OCI-LY1 (cell line): ENCODE results near the gene RAB22A.

Source experiments
- H2AFZ ChIP-seq: fragments of 200-600 bp; sonication (generic), shearing (Covaris generic); 2 replicates; pipeline ENCODE4 v1.6.0; 2014; ENCODE audit warnings: antibody characterized with exemption, mild to moderate bottlenecking, low read length
- H3F3A ChIP-seq: fragments of 200-600 bp; sonication (generic), shearing (Covaris generic); 2 replicates; pipeline ENCODE4 v1.6.0; 2014; ENCODE audit warnings: mild to moderate bottlenecking, antibody characterized with exemption, low read length, moderate library complexity; ENCODE audit not compliant: insufficient read depth
- H3K27ac ChIP-seq: fragments of 200-600 bp; sonication (generic); 2 replicates; pipeline ENCODE4 v1.5.1; 2014; ENCODE audit warnings: low read length, mixed run types, mild to moderate bottlenecking, low read depth; ENCODE audit not compliant: poor library complexity, severe bottlenecking
- H3K27me3 ChIP-seq: fragments of 200-600 bp; sonication (generic); 2 replicates; pipeline ENCODE4 v1.6.0; 2014; ENCODE audit warnings: antibody characterized with exemption, mild to moderate bottlenecking, low read length, moderate library complexity; ENCODE audit not compliant: insufficient read depth
- H3K36me3 ChIP-seq: fragments of 200-600 bp; sonication (generic); 2 replicates; pipeline ENCODE4 v1.6.1; 2014; ENCODE audit warnings: mild to moderate bottlenecking, antibody characterized with exemption, low read length, moderate library complexity, mixed read lengths; ENCODE audit not compliant: insufficient read depth
- H3K4me1 ChIP-seq: fragments of 200-600 bp; sonication (generic); 2 replicates; pipeline ENCODE4 v1.5.1; 2014; ENCODE audit warnings: mild to moderate bottlenecking, low read length, moderate library complexity; ENCODE audit not compliant: insufficient read depth, severe bottlenecking
- H3K4me2 ChIP-seq: fragments of 200-600 bp; sonication (generic), shearing (Covaris generic); 2 replicates; pipeline ENCODE4 v1.6.1; 2014; ENCODE audit warnings: low read length
- H3K4me3 ChIP-seq: fragments of 200-600 bp; sonication (generic); 2 replicates; pipeline ENCODE4 v1.5.1; 2014; ENCODE audit warnings: low read length, low read depth, mild to moderate bottlenecking, mixed read lengths; ENCODE audit not compliant: poor library complexity, severe bottlenecking
- H3K79me2 ChIP-seq: fragments of 200-600 bp; shearing (Covaris generic); 2 replicates; pipeline ENCODE4 v1.6.1; 2016; ENCODE audit warnings: mixed run types, low read length, mixed read lengths; ENCODE audit not compliant: insufficient read depth
- H3K9ac ChIP-seq: fragments of 200-600 bp; sonication (generic), shearing (Covaris generic); 2 replicates; pipeline ENCODE4 v1.6.1; 2014; ENCODE audit warnings: mild to moderate bottlenecking, low read length, mixed read lengths
- H3K9me2 ChIP-seq: fragments of 200-600 bp; sonication (generic), shearing (Covaris generic); 2 replicates; pipeline ENCODE4 v1.6.1; 2014; ENCODE audit warnings: low read depth, mild to moderate bottlenecking, low read length, mixed read lengths
- H3K9me3 ChIP-seq: fragments of 200-600 bp; shearing (Covaris generic); 2 replicates; pipeline ENCODE4 v1.6.1; 2014; ENCODE audit warnings: low read length, mixed read lengths
- H4K20me1 ChIP-seq: fragments of 200-600 bp; sonication (generic), shearing (Covaris generic); 2 replicates; pipeline ENCODE4 v1.6.0; 2016; ENCODE audit warnings: mild to moderate bottlenecking, low read length; ENCODE audit not compliant: insufficient read depth
- CTCF ChIP-seq: fragments of 200-600 bp; sonication (generic), shearing (Covaris generic); IDR thresholded peaks from 2 replicates; pipeline ENCODE4 v1.5.1; 2017; ENCODE audit warnings: mild to moderate bottlenecking, antibody characterized with exemption, low read length, moderate library complexity, mixed read lengths
- EZH2 ChIP-seq: fragments of 200-600 bp; sonication (generic), shearing (Covaris generic); IDR thresholded peaks from 2 replicates; pipeline ENCODE4 v1.8.0; 2017; ENCODE audit warnings: borderline replicate concordance, mixed run types, mild to moderate bottlenecking, antibody characterized with exemption, low read length, moderate library complexity, mixed read lengths

RAB22A gene

GRCh38 chr20:58287638-58288037 lies 21.9 kb upstream of the RAB22A start:
- H3K27me3 ChIP-seq: no peaks in the 10 kb centered on the region
- H3K79me2 ChIP-seq: no peaks in the 10 kb centered on the region
- H3F3A ChIP-seq: no peaks in the 10 kb centered on the region
- H3K9me3 ChIP-seq: no peaks in the 10 kb centered on the region
- H2AFZ ChIP-seq: no peak overlapping the region
- H3K36me3 ChIP-seq: peaks cover 6% of the 10 kb centered on the region; the same call in 1 of the 2 replicates
- peaks cover 23% of the 10 kb centered on the region for H3K4me1 ChIP-seq
- no peak overlapping the region for H3K9ac ChIP-seq
- no peak overlapping the region for H3K4me2 ChIP-seq
- peak overlapping the region; percentile 81 for H3K27ac ChIP-seq
- no peaks in the 10 kb centered on the region for H3K9me2 ChIP-seq
- no peak overlapping the region for H3K4me3 ChIP-seq
- TF ChIP-seq CTCF: no peak
- no peak for TF ChIP-seq EZH2
- H4K20me1 ChIP-seq: no peaks in the 10 kb centered on the region

GRCh38 chr20:58289143-58289542 lies 20.4 kb upstream of the RAB22A start:
- Histone ChIP-seq H3F3A (no peaks in the 10 kb centered on the region), H3K27ac (no peak overlapping the region), H3K4me2 (no peak overlapping the region), H3K9me3 (no peaks in the 10 kb centered on the region), H3K4me1 (peaks cover 27% of the 10 kb centered on the region), H4K20me1 (no peaks in the 10 kb centered on the region), H3K9ac (no peak overlapping the region), H2AFZ (no peak overlapping the region), H3K4me3 (no peak overlapping the region), H3K36me3 (peaks cover 6% of the 10 kb centered on the region; the same call in 1 of the 2 replicates), H3K27me3 (no peaks in the 10 kb centered on the region), H3K79me2 (no peaks in the 10 kb centered on the region), H3K9me2 (no peaks in the 10 kb centered on the region)
- TF ChIP-seq EZH2 (no peak), CTCF (no peak)

GRCh38 chr20:58293453-58293852 lies 16.1 kb upstream of the RAB22A start:
- H3K4me1 ChIP-seq: peaks cover 4% of the 10 kb centered on the region
- H3K4me2 ChIP-seq: no peak overlapping the region
- no peak overlapping the region for H3K27ac ChIP-seq
- H2AFZ ChIP-seq: no peak overlapping the region
- H3F3A ChIP-seq: no peaks in the 10 kb centered on the region
- H4K20me1 ChIP-seq: no peaks in the 10 kb centered on the region
- H3K27me3 ChIP-seq: no peaks in the 10 kb centered on the region
- H3K9ac ChIP-seq: no peak overlapping the region
- H3K9me3 ChIP-seq: no peaks in the 10 kb centered on the region
- no peaks in the 10 kb centered on the region for H3K79me2 ChIP-seq
- H3K9me2 ChIP-seq: no peaks in the 10 kb centered on the region
- no peaks in the 10 kb centered on the region for H3K36me3 ChIP-seq
- H3K4me3 ChIP-seq: no peak overlapping the region
- TF ChIP-seq CTCF (no peak), EZH2 (no peak)
